DND-41 (cell line): ENCODE data around the gene DYRK1B.

Experiments used
- ATAC-seq: fragments of 200-7000 bp; cut with Tn5 transposase; 3 replicates; pipeline ENCODE4 v1.9.1; 2021; ENCODE audit warnings: low read depth; ENCODE audit not compliant: insufficient read depth
- DNase-seq: peaks from one replicate; pipeline ENCODE4 v3.0.0-alpha.2; 2020
- H2AFZ ChIP-seq: 2 replicates; pipeline ENCODE4 v1.6.0; 2012; ENCODE audit warnings: low read depth, low read length
- H3K27ac ChIP-seq: 2 replicates; pipeline ENCODE4 v1.5.1; 2012; ENCODE audit warnings: low read length, inconsistent platforms
- H3K27me3 ChIP-seq: fragments of 200-600 bp; sonication (generic); 2 replicates; pipeline ENCODE4 v1.6.0; 2012; ENCODE audit warnings: low read length, mild to moderate bottlenecking, inconsistent platforms; ENCODE audit not compliant: insufficient read depth, poor library complexity
- H3K36me3 ChIP-seq: 2 replicates; pipeline ENCODE4 v1.5.1; 2012; ENCODE audit warnings: low read length, inconsistent platforms; ENCODE audit not compliant: insufficient read depth
- H3K4me1 ChIP-seq: 2 replicates; pipeline ENCODE4 v1.5.1; 2012; ENCODE audit warnings: mild to moderate bottlenecking, low read length; ENCODE audit not compliant: insufficient read depth
- H3K4me2 ChIP-seq: 2 replicates; pipeline ENCODE4 v1.6.0; 2012; ENCODE audit warnings: mild to moderate bottlenecking, moderate library complexity, low read length, inconsistent platforms; ENCODE audit not compliant: insufficient read depth
- H3K4me3 ChIP-seq, 2 experiments: fragments of 200-600 bp in 1 of 2; shearing (Covaris generic) in 1 of 2; 2 replicates each; pipeline ENCODE4 v1.5.1; 2012 to 2016; ENCODE audit warnings: inconsistent platforms in 2 of 2, low read length in 2 of 2, mild to moderate bottlenecking in 2 of 2, low read depth in 1 of 2, moderate library complexity in 1 of 2
- H3K79me2 ChIP-seq: 2 replicates; pipeline ENCODE4 v1.6.0; 2012; ENCODE audit warnings: low read length, inconsistent platforms; ENCODE audit not compliant: insufficient read depth
- H3K9ac ChIP-seq: 2 replicates; pipeline ENCODE4 v1.6.0; 2012; ENCODE audit warnings: low read depth, mild to moderate bottlenecking, inconsistent platforms, low read length, moderate library complexity
- H3K9me3 ChIP-seq: 2 replicates; pipeline ENCODE4 v1.5.1; 2012; ENCODE audit warnings: low read length, moderate library complexity, mild to moderate bottlenecking, inconsistent platforms; ENCODE audit not compliant: insufficient read depth, severe bottlenecking
- H4K20me1 ChIP-seq: 2 replicates; pipeline ENCODE4 v1.6.0; 2012; ENCODE audit warnings: low read length; ENCODE audit not compliant: insufficient read depth
- EZH2 ChIP-seq: IDR thresholded peaks from 3 replicates; pipeline ENCODE4 v1.6.1; 2012; ENCODE audit warnings: borderline replicate concordance, low read depth, mild to moderate bottlenecking, moderate library complexity, low read length, inconsistent platforms; ENCODE audit not compliant: severe bottlenecking
- TF ChIP-seq, protein P1 (sequence below): IDR thresholded peaks from 2 replicates; pipeline ENCODE4 v1.5.1; 2012; ENCODE audit warnings: borderline replicate concordance, low read length, moderate library complexity, mild to moderate bottlenecking; ENCODE audit not compliant: poor library complexity, severe bottlenecking; ENCODE audit errors: extremely low read depth

DYRK1B gene

DNA sequence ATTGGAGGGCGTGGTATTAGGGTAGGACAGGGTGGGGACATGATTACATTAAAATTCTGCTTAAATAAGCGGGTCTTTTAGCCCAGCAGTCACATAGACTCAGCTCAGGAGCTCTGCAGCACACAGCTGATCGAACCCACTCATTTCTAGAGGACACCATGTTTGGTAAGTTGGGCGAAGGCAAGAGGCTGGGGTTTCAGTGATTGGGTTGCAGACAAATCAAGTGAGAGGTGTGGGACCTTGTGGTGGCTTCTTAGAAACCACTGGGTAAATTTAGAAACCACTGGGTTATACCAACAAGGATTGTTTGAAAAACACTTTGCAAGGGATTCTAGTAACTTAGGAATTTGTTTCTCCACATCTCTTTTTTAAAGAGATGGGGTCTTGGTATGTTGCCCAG is 55.2 kb downstream of the DYRK1B start, which contains the start of gene LEUTX:
TSS of gene LEUTX (plus strand) at position 92 of the 400 bp plus-strand sequence. CDS start at position 159, 67 bp downstream.
- no peak within 1 kb of the TSS for H3K9ac ChIP-seq
- no peak for TF ChIP-seq EZH2
- TF ChIP-seq, protein P1, sequence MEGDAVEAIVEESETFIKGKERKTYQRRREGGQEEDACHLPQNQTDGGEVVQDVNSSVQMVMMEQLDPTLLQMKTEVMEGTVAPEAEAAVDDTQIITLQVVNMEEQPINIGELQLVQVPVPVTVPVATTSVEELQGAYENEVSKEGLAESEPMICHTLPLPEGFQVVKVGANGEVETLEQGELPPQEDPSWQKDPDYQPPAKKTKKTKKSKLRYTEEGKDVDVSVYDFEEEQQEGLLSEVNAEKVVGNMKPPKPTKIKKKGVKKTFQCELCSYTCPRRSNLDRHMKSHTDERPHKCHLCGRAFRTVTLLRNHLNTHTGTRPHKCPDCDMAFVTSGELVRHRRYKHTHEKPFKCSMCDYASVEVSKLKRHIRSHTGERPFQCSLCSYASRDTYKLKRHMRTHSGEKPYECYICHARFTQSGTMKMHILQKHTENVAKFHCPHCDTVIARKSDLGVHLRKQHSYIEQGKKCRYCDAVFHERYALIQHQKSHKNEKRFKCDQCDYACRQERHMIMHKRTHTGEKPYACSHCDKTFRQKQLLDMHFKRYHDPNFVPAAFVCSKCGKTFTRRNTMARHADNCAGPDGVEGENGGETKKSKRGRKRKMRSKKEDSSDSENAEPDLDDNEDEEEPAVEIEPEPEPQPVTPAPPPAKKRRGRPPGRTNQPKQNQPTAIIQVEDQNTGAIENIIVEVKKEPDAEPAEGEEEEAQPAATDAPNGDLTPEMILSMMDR, result no peak
- no peaks in the 10 kb centered on the region for H3K9me3 ChIP-seq
- H3K27me3 ChIP-seq, result peaks cover 32% of the 10 kb centered on the region
- DNase-seq (no peak), ATAC-seq (no peak)
- H3K36me3 ChIP-seq, result no peaks in the 10 kb centered on the region
- H4K20me1 ChIP-seq, result no peaks in the 10 kb centered on the region
- no peak within 1 kb of the TSS for H3K27ac ChIP-seq
- no peak within 1 kb of the TSS for H3K4me3 ChIP-seq
- H3K79me2 ChIP-seq, result no peaks in the 10 kb centered on the region
- H3K4me2 ChIP-seq, result no peak within 1 kb of the TSS
- H2AFZ ChIP-seq, result no peak within 1 kb of the TSS
- no peaks in the 10 kb centered on the region for H3K4me1 ChIP-seq
